ENCODE measurements around the gene FSCB.

DNA sequence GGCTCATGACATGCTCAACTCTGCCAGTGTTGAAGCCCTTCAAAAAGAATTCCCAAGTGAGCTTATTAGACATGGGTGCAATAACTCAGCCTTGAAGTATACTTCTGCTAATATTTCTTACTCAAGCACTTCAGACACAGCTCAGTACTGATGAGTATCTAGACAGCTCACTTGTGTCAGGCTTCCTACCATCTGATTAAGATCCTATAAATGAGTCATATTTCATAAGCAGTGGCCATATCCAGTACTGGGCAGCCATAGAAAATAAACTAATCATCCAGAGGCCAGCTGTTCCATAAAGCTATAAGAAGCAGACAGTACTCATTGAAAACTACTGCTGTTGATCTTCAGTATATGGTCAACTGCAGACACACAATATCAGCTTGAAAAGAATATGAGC, 12.9 kb downstream of the FSCB start:
- TF ChIP-seq, protein P1, sequence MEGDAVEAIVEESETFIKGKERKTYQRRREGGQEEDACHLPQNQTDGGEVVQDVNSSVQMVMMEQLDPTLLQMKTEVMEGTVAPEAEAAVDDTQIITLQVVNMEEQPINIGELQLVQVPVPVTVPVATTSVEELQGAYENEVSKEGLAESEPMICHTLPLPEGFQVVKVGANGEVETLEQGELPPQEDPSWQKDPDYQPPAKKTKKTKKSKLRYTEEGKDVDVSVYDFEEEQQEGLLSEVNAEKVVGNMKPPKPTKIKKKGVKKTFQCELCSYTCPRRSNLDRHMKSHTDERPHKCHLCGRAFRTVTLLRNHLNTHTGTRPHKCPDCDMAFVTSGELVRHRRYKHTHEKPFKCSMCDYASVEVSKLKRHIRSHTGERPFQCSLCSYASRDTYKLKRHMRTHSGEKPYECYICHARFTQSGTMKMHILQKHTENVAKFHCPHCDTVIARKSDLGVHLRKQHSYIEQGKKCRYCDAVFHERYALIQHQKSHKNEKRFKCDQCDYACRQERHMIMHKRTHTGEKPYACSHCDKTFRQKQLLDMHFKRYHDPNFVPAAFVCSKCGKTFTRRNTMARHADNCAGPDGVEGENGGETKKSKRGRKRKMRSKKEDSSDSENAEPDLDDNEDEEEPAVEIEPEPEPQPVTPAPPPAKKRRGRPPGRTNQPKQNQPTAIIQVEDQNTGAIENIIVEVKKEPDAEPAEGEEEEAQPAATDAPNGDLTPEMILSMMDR (conservative IDR thresholded peaks at IDR 0.05; ENCODE audit: low read depth, low read length), result no peak
- TF ChIP-seq EZH2 (IDR thresholded peaks at IDR 0.05; ENCODE audit: low read length, unreplicated experiment) (no peak), EZH2phosphoT487 (IDR thresholded peaks at IDR 0.05; ENCODE audit: borderline replicate concordance, low read length) (no peak)
